Measurements from ENCODE around the gene SYTL1. TPM values are rescaled to one million over a fixed set of nuclear protein-coding genes. Genes with fewer than 3 reads are reported as not detected.

SYTL1 gene
- total and polyA plus RNA-seq, 9 of the 15 experiments (the other 6 are each of a cell fraction or from before 2014, with no cell fraction given) = 0.04 to 9.3 (median 1.7) TPM

GRCh38 chr1:27293915-27294314 is 47.9 kb upstream of the SYTL1 start:
- no peak for FAIRE-seq
- ChIA-PET CTCF (ENCODE audit: low intra/inter-chr PET ratio) (no interaction called here), POLR2A (interaction anchor here (0.8 to 1.6 kb wide), 4 partner anchors 29 to 973 kb away, joined by 3 read pairs; no protein-coding TSS in a partner anchor)
- ATAC-seq = no peak
- H3K79me2 ChIP-seq (ENCODE audit: control insufficient read depth, insufficient read depth, low read length) = no peaks in the 10 kb centered on the region
- no peaks in the 10 kb centered on the region; the same call in 1 of the 2 replicates for H4K20me1 ChIP-seq (replicated peaks; ENCODE audit: control insufficient read depth, insufficient read depth, low read length)
- DNase-seq (ENCODE audit: extremely low read depth in 1 of 4, low spot score in 3 of 4) = peak in 1 of 4 experiments; percentile 4
- no TSS peak for BruUV-seq (replicated peaks)
- no peaks in the 10 kb centered on the region for H3K27me3 ChIP-seq (ENCODE audit: control insufficient read depth in 2 of 2, insufficient read depth in 2 of 2, low read length in 2 of 2)
- H2AFZ ChIP-seq (ENCODE audit: low read depth, low read length) = no peak overlapping the region
- H3K4me3 ChIP-seq = no peak overlapping the region
- peaks cover 3% of the 10 kb centered on the region for H3K9me1 ChIP-seq (ENCODE audit: control insufficient read depth, insufficient read depth, low read length)
- H3K4me2 ChIP-seq (ENCODE audit: insufficient read depth, low read length) = no peak overlapping the region
- in situ Hi-C loops (cut with MboI) (no loop called here), intact Hi-C loops (cut with micrococcal nuclease) (no loop called here)
- H3K27ac ChIP-seq (ENCODE audit: extremely low read depth, low read depth, low read length) = no peak overlapping the region
- no peaks in the 10 kb centered on the region for H3K4me1 ChIP-seq (replicated peaks in 1 of 2; ENCODE audit: control insufficient read depth in 2 of 2, insufficient read depth in 2 of 2, low read length in 2 of 2)
- WGBS (ENCODE audit: insufficient coverage, low coverage, missing lambda C conversion rate) = 74% methylated on average over 8 of the region's 8 CpGs
- H3K9ac ChIP-seq (ENCODE audit: insufficient read depth in 1 of 2, low read depth in 2 of 2, low read length in 2 of 2) = no peak overlapping the region
- no peaks in the 10 kb centered on the region for H3K9me3 ChIP-seq (replicated peaks; ENCODE audit: control insufficient read depth, insufficient read depth, low read depth, low read length)
- peaks cover 40% of the 10 kb centered on the region; the same call in 2 of the 3 replicates for H3K36me3 ChIP-seq (ENCODE audit: control insufficient read depth, insufficient read depth, low read length)
- TF ChIP-seq RREB1 (CRISPR knock-in tag; IDR thresholded peaks at IDR 0.05) (no peak), ZBTB26 (CRISPR knock-in tag; IDR thresholded peaks at IDR 0.05) (no peak), POLR3A (IDR thresholded peaks at IDR 0.05; ENCODE audit: borderline replicate concordance, extremely low read depth, insufficient read depth, insufficient read length) (no peak), ZNF639 (CRISPR knock-in tag; conservative IDR thresholded peaks at IDR 0.05 in 1 of 2, IDR thresholded peaks at IDR 0.05 in 1 of 2) (no peak), CEBPG (CRISPR knock-in tag; IDR thresholded peaks at IDR 0.05) (no peak), CEBPG (tag; conservative IDR thresholded peaks at IDR 0.05 in 1 of 2, IDR thresholded peaks at IDR 0.05 in 1 of 2) (no peak), PCBP1 (IDR thresholded peaks at IDR 0.05; ENCODE audit: low read depth, low read length, poor library complexity, severe bottlenecking) (no peak), TFAM (CRISPR knock-in tag; conservative IDR thresholded peaks at IDR 0.05) (no peak), ZNF518B (CRISPR knock-in tag; IDR thresholded peaks at IDR 0.05) (no peak)

All from K562 (cell line).